ENCODE data around the gene IFI6.
"Not testable (repeated sequence)": the region's sequence is repeated elsewhere in the genome, so short reads cannot be mapped to it uniquely, and the experiment has no call there.

Gene IFI6

DNA sequence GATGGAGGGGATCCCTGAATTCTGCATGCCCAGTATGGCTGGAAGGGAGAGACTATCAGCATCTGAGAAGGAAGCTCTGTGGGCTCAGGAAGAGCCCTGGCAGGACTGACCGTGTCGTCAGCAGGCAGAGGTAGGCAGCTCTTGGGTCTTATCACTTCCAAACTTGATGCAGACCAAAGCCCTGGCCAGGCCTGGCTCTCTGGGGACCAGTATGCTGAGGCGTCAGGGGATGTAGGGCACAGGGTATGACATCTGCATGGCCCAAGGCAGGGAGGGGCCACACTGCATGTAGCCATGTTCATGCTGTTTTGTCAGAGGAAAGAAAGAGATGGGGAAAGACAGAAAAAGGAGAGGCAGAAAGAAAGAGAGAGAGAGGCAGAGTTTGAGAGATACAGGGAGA is 43.3 kb downstream of the IFI6 start:
- no peak for DNase-seq (ENCODE audit: low spot score)

DNA sequence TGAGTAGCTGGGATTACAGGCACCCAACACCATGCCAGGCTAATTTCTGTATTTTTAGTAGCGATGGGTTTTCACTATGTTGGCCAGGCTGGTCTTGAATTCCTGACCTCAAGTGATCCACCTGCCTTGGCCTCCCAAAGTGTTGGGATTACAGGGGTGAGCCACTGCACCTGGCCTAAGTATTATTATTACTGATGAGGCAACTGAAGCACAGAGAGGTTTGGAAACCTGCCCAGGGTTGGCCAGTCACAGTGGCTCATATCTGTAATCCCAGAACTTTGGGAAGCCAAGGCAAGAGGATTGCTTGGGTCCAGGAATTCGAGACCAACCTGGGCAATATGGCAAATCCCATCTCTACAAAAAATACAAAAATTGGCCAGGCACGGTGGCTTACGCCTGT is 44.3 kb downstream of the IFI6 start:
- DNase-seq (ENCODE audit: low spot score) = not testable (repeated sequence)

DNA sequence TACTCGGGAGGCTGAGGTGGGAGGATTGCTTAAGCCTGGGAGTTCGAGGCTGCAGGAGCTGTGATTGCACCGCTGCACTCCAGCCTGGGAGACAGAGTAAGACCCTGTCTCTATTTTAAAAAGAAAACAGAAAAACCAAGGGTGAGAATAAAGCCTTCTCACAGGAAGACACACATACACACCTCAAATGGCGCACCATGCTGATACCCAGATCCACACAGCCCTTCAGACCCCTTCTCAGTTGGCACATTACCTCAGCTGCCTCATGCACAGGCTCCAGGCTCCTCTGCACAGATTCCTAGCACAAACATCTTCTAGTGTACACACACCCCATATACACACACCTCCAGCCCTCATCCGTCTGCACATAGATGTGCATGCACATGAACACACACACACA is 44.9 kb downstream of the IFI6 start:
- DNase-seq (ENCODE audit: low spot score) = no peak

DNA sequence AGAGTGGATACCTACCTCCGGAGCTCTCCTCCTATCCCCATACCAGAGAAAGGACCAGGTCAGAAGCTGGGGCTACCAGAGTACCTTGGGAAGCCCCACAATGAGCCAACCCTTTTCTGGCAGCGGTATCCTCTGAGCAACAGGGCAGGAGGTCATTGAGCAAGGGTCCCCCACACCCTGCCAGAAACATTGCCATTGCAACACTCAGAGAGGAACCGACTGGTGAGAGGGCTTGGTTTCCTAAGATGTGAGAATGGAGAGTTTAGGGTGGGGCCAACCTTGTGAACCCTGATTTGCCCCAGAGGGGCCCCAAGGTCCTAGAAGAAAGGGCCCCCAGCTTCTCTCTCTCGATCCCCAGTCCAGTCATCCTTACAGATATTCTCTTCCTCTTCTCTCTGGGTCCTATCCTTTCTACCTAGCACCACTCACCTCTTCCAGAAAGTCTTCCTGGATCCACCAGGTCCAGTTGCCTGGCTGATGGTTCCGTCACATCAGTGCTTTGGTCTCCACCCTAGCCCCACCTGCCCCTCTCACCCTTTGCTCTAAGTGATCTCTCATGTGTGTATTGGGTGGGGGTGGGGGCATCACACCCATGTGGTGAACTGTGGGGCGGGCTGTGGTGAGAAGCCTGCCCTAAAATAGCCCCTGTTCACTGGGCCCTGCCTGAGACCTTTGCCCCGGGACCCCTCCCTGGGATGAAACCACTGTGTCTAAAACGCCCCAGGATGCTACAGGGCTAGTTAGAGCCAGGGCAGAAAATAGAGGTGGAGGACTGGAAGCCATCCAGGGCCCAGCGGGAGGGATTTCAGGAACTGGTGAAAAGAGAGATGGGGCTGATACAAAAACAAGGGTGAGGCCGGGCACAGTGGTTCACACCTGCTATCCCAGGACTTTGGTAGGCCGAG is 45.7 kb downstream of the IFI6 start:
- DNase-seq (ENCODE audit: low spot score) = peak; percentile 59

DNA sequence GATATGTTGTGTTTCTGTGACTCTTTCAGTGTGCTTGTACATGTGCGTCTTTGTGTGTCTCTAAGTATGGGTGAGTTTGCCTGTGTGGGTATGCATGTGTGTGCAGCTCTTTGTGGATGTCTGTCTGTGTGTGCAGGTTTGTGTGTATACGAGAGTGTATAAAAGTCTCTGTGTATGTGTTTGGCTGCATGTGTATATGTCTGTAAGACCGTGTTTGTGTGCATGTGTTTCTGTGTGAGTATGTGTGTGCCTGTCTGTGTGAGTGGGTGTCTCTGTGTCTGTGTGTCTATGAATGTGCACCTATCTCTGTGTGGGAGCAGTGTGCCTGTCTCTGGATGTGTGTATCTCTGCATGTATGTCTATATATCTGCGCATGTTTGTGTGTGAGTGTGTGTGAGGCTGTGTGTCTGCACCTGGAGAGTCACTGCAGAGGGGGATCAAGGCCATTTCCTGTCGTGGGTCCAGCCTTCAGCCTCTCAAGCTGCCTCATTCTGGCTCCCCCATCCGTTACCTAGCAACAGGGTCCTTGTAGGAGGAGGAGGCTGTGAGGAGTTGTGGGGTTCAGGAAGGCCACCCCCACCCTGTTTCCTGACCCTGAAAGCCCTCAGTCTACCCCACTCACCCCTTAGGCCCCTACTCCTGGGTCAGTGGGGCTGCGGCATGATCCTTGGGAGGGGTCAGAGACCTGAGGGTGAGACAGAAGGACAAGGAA is 47.4 kb downstream of the IFI6 start:
- DNase-seq (ENCODE audit: low spot score) = peak; percentile 73

DNA sequence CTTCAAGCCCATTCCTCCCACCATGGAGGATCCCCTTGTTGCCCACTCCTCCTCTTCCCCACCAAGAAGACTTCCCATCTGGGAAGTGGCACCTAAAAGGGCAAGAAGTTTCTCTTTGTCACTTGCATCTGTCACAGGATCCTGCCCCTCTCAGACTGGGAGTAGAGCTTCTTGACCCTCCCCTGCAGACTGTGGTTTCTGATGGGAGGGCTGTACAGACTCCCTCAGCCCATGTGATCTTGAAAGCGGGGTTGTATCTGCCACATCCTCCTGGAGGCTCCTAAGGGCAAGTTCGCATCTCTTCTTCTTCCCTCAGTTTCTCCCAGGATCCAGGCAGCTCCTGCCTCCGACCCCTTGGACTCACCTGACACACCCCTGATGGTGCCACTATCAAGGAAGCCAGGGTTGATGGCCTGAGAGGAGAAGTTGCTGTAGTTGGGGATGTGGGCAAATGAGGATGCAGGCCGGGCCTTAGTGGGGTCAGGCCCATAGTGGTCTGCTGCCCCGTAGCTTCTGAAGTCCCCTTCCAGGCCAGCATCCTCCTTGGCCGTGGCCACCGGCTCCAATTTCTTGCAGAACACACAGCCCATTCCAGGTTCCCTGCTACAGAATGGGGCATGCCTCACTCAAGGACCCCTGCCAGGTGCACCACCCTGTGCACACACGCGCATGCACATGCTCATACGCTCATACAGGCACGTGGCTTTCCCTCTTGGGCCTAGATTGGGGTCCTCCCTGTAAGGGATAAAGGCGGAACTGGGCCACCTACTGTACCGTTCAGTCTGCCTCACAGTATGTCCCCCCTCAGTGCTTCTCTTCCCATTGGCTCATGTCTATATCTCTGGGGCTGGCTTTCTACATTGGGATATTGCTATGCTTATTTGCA is 48.4 kb downstream of the IFI6 start:
- no peak for DNase-seq (ENCODE audit: low spot score)

DNA sequence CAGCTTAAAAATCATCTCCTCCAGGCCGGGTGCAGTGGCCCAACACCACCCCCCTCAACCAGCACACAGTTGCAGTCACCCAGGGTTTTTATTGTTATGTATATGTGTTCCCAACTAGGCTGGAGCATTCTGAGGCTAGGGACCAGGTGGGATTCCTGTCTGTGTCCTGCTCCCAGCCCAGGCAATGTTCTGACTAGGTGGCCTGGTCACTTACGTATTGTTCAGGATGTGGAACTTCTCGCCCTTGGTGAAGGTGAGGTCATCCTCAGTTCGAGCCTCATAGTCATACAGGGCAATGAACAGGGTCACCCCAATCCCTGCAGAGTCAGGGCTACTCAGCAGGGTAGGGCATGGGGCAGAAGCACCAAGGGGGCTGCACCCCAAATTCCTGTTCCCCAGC is 49.2 kb downstream of the IFI6 start:
- DNase-seq (ENCODE audit: low spot score) = no peak

DNA sequence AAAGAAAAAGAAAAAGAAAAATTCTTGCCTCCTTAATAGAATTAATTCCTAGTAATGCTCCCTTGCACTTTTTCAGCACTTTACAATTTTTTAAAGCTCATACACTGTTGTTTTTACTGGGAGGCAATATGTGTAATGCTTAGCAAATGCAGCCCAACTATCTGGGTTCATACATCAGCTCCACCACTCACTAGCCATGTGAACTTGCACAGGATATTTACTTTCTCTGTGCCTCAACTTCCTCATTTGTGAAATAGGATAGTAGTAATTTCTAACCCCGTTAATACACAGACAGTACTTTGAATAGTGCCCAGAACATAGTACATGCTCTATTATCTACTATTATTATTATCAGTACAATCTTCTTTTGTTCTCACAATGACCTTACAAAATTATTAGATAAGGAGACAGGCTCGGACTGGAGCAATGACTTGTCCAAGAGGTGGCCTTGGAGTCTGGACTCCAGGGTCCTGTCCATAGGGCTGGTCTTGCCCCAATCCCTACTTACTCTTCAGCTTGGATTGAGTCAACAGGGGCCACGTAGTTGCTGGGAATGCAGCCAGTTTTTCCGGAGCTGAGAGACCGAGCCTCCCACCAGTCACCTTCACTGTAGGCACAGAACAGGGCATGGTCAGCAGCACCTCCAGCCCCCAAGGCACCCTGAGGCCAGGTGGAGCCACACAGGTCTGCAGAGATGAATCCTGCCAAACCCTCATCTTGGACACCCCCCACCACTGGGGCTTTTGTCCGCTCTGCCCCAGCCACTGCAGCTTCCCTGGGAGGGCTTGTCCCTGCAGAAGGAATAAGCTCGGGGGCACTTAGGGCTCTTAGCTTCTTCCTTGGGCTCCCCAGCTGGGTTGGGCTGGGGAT is 50.7 kb downstream of the IFI6 start:
- DNase-seq (ENCODE audit: low spot score) = no peak

DNA sequence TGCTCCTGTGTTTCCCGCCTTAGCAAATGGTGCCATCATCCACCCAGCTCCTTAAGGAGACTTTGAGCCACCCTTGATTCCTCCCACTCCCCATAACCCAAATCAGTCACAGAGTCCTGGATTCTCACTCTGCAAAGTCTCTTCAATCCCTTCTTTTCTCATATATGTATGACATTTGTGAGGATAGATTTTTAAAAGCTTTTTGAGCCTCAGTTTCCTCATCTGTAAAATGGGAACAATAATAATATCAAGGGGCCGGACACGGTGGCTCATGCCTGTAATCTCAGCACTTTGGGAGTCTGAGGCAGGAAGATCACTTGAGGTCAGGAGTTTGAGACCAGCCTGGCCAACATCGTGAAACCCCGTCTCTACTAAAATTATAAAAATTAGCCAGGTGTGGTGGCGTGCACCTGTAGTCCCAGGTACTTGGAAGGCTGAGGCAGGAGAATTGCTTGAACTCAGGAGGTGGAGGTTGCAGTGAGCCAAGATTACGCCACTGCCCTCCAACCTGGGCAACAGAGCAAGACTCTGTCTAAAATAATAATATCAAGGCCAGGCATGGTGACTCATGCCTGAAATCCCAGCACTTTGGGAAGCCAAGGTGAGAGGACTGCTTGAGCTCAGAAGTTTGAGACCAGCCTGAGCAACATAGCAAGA is 52.1 kb downstream of the IFI6 start:
- DNase-seq (ENCODE audit: low spot score) = not testable (repeated sequence)

DNA sequence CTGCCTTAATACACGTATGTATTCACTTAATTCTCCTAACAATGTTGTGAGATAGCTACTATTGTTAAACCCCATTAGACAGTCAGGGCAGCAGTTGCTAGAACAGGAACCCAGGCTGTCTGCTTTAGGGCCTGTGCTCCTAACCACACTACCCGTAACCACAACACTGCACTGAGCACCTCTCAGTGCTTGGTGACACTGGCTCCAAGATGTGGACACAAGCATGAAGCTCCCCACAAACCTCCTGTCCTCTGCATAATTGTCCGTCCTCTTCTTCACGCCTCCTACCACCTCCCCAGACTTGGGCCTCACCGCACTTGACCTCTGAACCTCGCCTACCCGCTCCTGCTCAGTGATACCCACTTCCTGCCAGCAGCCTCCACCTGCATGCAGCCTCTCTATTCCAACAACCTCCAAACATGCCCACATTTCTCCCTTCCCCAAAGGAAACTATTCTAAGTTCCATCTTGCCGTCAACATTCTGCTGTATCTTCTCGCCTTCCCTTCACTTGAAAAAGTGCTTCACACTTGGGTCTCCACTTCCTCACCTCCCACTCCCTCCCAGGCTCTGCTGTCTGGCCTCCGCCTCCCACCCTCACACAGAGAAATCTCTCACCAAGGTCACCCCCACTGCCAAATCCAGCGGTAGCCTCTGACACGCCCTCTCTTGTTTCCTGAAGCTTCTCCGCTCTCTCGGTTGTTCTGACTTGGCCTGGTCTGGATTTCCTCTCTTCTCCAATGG is 53.5 kb downstream of the IFI6 start:
- no peak for DNase-seq (ENCODE audit: low spot score)

DNA sequence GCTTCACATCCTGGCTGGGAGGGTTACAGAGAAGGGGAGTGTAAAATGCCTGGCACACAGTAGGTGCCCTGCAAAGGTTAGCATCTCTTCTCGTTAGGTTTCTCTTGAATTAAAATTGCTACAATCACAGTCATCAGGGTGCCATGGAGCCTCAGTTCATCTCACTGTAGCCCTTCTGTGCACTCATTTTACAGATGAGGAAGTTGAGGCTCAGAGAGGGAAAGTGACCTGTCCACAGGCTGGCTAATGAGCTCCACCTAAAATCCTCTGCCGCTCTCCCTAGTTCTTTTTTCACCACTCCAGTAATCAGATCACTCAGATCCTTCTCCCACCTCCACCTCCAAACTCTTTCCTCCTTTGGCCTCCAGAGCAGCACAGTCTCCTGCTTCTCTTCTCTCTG is 54.6 kb downstream of the IFI6 start:
- no peak for DNase-seq (ENCODE audit: low spot score)

DNA sequence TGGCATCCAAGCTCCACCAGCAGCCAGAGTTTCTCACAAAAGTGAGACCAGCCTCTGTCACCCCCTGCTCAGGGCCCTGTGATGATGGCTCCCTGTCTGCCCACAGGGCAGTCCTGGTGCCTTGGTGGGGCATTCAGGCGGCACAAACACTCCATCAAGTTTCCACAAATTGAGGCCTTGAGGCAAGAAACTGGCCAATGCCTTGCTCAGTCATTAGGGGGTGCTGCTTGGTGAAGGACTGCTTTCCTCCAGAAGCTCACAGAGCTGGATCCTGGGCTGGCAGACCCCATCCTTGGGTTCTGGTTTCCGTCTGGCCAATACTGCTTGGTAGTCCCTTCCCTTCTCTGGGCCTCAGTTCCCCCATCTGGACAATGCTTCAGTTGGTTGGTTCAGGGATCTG is 55.6 kb downstream of the IFI6 start:
- DNase-seq (ENCODE audit: low spot score) = no peak
